Frontal cortex (tissue), 4 donors: Measurements from ENCODE around the gene GDPGP1. TPM values are rescaled to one million over a fixed set of nuclear protein-coding genes. Genes with fewer than 3 reads are reported as not detected.
"Not testable (repeated sequence)": the region's sequence is repeated elsewhere in the genome, so short reads cannot be mapped to it uniquely, and the experiment has no call there.

Experiments
- DNase-seq, 2 donors: peaks; one replicate each; pipeline ENCODE4 v3.0.0; 2012; ENCODE audit warnings: low spot score in 2 of 2
- FAIRE-seq: peaks from 2 replicates; lab custom pipeline; 2012; peaks lifted over from hg19 to GRCh38; lab: Jason Lieb, UNC
- total RNA-seq: library from RNA; depleted of rRNA; stranded (reverse); fragments of >200 nt; gene quantifications from one replicate; pipeline ENCODE4 v1.2.3, GENCODE V29; 2014
- donor health status: control.
- donor health status: control.
- donor health status: control.

GDPGP1 gene
- total RNA-seq, 1 donor from 2014 or later: 4.9 TPM

GRCh38 chr15:90248789-90249202, 14.8 kb downstream of the GDPGP1 start:
- FAIRE-seq (no peak), DNase-seq (no peak)

GRCh38 chr15:90249203-90249863, 15.3 kb downstream of the GDPGP1 start, which contains the start of gene TTLL13:
Gene TTLL13 (plus strand): TSS chr15:90249556. CDS start chr15:90250631, 1,075 bp downstream.
- FAIRE-seq: no peak
- peak; percentile 69 to 96 for DNase-seq

- FAIRE-seq (no peak), DNase-seq (no peak)
Measured at GRCh38 chr15:90257776-90258175, 23.8 kb downstream of the GDPGP1 start.

DNA sequence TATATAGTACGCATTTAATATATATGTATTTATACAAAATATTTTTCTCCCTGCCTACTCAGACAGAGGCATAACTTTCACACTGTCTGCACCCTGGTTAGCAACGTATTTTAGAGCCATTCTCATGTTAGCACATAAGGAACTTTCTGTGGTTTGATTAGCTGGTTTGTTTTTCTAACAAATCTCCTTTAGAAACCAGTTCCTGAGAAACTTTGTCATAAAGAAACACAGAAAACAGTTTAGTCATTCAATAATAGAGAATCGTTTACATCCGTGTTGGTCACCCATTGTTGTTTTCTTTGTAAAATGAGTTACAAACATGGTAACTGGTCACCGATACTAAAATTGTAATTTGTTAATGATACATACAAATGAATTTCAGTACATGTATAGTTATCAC, 25.5 kb downstream of the GDPGP1 start:
- no peak for FAIRE-seq
- DNase-seq: no peak

GRCh38 chr15:90260731-90261130, 26.7 kb downstream of the GDPGP1 start:
- FAIRE-seq, DNase-seq: not testable (repeated sequence)

- no peak for DNase-seq
- no peak for FAIRE-seq
Measured at GRCh38 chr15:90261811-90262210, 27.8 kb downstream of the GDPGP1 start.

DNA sequence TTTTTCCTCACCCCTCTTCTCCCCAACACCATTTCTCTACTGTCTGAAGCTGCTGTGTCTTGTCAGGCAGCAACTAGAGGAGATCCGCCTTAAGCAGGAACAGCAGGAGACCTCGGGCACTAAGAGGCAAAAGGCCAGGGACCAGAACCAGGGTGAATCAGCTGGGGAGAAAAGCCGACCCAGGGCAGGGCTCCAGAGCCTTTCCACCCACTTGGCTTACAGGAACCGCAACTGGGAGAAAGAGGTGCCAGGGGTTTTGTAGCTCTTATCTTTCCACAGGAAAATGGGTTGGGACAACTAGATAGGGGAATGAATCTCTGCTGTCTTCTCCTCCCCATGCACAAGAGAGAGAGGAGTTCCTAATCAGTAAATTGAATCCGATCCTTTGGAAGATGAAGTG, 28.4 kb downstream of the GDPGP1 start:
- FAIRE-seq (no peak), DNase-seq (no peak)

DNA sequence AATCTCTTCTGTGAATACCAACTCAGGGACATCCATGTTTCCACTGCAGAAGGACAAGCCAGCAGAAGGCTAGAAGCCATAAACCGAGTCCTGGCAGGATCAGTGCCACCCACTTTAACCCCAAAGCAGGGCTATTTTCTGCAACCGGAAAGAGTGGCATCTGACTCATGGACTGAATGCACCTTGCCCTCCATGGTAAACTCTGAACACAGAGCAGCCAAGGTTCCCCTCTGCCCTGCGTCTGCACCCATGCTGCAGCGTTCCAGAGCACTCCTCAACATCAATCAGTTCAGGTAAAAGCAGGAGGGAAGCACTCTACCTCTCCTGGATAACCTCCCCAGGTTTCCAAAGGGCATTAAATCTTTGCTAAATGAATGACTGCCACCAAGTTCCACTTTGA, 30.7 kb downstream of the GDPGP1 start:
- no peak for FAIRE-seq
- DNase-seq: no peak

DNA sequence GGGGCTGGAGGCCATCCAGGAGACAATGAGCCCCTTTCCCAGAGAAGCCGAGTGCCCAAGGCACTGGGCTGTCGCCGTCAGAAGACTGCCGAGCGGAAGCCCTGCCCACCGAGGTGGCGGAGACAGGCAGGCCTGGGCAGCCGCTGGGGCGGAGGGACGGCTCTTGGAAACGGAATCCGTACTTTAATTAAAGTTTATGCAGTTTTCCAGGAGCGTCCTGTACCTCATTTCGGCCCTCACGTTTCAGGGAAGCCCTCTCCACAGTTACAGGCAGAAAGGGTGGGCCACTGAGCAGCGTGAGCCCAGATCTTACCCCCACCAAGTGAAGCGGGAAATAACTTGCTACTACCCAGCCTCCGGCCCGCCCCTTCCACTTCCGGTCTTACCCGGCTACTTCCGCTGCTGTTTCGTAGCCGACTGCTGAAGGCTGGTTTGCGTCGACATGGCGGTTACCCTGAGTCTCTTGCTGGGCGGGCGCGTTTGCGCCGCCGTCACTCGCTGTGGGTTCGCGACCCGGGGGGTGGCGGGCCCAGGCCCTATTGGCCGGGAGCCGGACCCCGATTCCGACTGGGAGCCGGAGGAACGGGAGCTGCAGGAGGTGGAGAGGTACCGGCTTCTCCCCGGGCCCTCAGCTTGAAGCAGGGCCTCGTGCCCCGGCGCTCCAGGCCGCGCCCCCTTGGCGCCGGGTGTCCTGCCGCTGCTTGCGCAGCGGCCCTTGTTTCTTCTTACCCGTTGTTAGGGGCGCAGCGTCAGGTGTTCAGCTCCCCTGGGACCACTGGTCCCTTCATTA, 31.5 kb downstream of the GDPGP1 start, which contains the start of gene NGRN:
TSS of gene NGRN (plus strand) at position 402 of the 790 bp plus-strand sequence. CDS start at position 443, 41 bp downstream.
- DNase-seq: peak; percentile 82 to 83
- FAIRE-seq: no peak

GRCh38 chr15:90266061-90266431, 32.0 kb downstream of the GDPGP1 start:
- FAIRE-seq (no peak), DNase-seq (peak; percentile 28 to 34)

DNA sequence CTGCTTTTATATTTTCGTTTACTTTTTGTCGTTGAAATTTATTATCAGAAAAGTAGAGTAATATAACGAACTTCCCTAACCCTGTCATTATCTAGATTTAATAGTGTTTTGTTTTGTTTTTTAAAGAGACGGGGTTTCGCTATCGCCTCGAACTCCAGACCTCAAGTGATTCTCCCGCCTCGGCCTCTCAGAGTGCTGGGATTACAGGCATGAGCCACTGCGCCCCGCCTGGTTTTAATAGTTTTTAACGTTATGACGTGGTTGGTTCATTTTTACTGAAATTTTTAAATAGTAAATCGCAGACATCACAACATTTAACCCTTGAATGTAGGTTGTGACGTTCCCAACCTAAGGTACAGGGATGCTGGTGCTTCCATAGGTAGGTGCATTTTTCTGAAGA, 32.5 kb downstream of the GDPGP1 start:
- DNase-seq (no peak), FAIRE-seq (no peak)

DNA sequence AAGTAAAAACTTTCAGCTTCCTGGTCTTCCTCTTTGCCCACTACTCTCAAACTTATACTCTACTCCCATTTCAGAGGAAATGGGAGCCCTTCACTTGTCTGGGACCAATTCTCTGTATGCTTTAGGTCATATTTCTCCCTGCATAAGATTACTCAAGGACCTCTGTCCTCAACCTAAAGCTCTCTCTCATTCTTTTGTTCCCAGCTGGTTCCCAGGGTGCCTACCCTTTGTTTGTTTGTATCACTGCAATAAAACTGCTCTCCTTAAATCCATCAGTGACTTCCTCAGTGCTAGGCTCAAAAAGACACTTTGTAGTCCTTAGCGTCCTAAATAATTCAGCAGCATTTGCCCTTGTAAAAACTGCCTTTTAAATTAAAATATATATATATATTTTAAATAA, 34.4 kb downstream of the GDPGP1 start:
- DNase-seq (no peak), FAIRE-seq (no peak)

DNA sequence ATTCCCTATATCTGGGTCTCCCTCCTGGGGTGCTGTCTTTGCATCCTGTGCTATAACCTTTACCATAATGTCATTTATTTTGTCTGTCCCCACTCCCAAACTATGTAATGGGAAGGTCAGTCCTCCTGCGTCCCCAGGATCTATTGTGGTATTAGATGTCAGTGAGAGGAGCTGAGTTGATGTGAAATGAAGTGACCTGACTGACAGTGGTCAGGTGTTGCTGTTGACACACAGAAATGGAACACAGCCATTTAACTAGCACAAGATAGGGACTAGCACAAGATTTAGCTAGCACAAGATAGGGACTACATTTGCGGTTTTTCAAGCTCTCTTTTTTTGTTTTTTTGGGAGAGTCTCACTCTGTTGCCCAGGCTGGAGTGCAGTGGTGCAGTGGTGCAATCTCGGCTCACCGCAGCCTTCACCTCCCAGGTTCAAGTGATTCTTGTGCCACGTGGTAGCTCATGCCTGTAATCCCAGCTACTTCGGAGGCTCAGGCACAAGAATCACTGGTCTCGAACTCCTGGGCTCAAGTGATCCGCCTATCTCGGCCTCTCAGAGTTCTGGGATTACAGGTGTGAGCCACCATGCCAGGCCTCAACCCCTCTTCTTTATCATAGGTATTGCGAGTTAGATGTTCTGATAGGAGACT, 36.6 kb downstream of the GDPGP1 start:
- FAIRE-seq (no peak), DNase-seq (no peak)

DNA sequence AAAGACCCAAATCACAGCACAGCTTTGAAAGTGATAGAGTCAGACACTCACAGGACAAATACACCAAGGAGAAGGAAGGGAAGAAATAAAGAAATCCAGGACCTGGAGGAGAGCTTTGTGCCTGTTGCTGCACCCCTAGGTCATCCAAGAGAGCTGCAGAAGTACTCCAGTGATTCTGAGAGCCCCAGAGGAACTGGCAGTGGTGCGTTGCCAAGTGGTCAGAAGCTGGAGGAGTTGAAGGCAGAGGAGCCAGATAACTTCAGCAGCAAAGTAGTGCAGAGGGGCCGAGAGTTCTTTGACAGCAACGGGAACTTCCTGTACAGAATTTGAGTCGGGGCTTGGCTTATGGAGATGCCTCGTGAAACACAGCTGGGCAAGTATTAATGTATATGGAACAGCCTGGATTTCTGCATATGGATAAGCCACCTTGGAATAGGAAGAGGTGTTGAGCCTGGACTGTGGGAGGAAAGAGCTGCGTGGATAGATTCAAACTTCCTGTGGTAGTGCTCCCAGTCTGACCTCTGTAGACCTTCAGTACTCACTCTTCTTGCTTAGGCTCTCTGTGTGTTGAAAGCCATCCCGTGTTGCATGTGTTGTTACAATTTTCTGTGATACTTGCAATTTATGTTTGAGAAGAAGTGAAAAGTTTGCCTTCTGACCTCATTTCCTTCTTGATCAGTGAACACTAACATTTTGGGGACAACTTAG, 37.6 kb downstream of the GDPGP1 start:
- FAIRE-seq: no peak
- no peak for DNase-seq

GRCh38 chr15:90278467-90278866, 44.5 kb downstream of the GDPGP1 start:
- FAIRE-seq, DNase-seq: not testable (repeated sequence)

DNA sequence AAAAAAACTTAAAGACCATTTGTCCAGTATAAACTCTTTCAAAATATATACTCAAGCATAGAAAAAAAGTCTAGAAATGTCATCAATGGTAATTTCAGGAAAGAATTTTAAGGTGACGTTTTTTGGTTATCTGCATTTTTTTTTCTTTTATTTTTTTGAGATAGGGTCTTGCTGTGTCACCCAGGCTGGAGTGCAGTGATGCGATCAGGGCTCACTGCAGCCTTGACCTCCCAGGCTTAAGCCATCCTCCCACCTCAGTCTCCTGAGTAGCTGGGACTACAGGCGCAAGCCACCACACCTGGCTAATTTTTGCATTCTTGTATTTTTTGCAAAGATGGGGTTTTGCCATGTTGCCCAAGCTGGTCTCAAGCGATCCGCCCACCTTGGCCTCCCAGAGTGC, 46.7 kb downstream of the GDPGP1 start:
- FAIRE-seq, DNase-seq: not testable (repeated sequence)

DNA sequence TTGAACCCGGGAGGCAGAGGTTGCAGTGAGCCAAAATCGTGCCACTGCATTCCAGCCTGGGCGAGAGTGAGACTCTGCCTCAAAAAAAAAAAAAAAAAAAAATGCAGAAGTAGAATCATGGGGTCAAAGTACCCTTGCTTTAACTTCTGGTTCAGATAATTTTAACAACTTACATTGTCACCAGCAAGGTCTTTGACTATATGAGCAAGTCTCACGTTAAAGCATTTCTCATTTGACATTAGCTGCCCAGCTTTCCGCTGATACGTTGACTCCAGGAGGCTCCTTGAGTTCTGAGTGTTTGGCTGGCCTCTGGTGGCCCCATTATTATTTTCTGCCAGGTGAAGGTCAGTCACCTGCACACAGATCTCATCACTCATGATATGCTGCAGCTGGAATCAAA, 47.6 kb downstream of the GDPGP1 start:
- FAIRE-seq, DNase-seq: not testable (repeated sequence)

GRCh38 chr15:90286678-90287077, 52.7 kb downstream of the GDPGP1 start:
- no peak for FAIRE-seq

DNA sequence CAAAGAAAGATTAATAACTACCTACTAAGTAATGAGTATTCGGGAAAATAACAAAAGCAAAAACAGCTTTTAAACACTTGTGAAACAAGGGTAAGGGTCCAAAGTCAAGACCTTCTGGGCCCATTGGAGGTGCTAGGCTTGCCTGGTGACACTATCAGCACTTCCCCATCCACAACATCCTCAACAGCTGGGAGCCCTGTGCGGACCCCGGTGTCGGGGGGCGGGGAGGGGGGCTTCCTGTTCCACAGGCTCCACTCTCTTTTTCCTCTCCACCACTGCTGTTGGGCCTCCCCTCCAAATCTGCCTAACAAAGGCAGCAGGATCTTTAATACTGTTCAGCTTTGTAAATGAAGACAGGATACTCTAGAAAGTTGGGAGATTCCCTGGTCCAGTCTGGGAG, 53.1 kb downstream of the GDPGP1 start:
- DNase-seq (no peak), FAIRE-seq (no peak)

More at GRCh38 chr15:90286678-90287077, 52.7 kb downstream of the GDPGP1 start:
- no peak for DNase-seq

GRCh38 chr15:90287946-90288345, 53.9 kb downstream of the GDPGP1 start:
- DNase-seq (no peak), FAIRE-seq (no peak)
